Ectodermal cell (in vitro differentiated cells): ENCODE results near the gene GGA3.
A peak's percentile ranks its signal among the peaks of the same experiment; 100 is the strongest.

Experiments used
- H3K27ac ChIP-seq: 2 replicates; pipeline ENCODE4 v1.7.0; 2013; ENCODE audit warnings: mild to moderate bottlenecking, low read depth, low read length; ENCODE audit not compliant: insufficient read depth, poor library complexity, severe bottlenecking
- H3K27me3 ChIP-seq: 2 replicates; pipeline ENCODE4 v1.7.0; 2013; ENCODE audit warnings: mild to moderate bottlenecking, low read length; ENCODE audit not compliant: insufficient read depth, control insufficient read depth, poor library complexity, severe bottlenecking
- H3K36me3 ChIP-seq: one replicate; pipeline ENCODE4 v1.7.0; 2013; ENCODE audit warnings: low read length; ENCODE audit not compliant: control insufficient read depth, insufficient read depth
- H3K4me1 ChIP-seq: one replicate; pipeline ENCODE4 v1.7.0; 2013; ENCODE audit warnings: low read length; ENCODE audit not compliant: control insufficient read depth, insufficient read depth
- H3K4me3 ChIP-seq: 2 replicates; pipeline ENCODE4 v1.7.0; 2013; ENCODE audit warnings: low read depth, low read length, control low read depth; ENCODE audit not compliant: insufficient read depth
- H3K9me3 ChIP-seq: 2 replicates; pipeline ENCODE4 v1.7.0; 2013; ENCODE audit warnings: mild to moderate bottlenecking, low read length, moderate library complexity; ENCODE audit not compliant: control insufficient read depth
- WGBS, 2 experiments: methylation state at CpG; one replicate each; pipeline ENCODE4 v1.1.7; 2013; ENCODE audit warnings: missing lambda C conversion rate in 2 of 2; 5-methylcytosine and 5-hydroxymethylcytosine counted together

The GGA3 gene

DNA sequence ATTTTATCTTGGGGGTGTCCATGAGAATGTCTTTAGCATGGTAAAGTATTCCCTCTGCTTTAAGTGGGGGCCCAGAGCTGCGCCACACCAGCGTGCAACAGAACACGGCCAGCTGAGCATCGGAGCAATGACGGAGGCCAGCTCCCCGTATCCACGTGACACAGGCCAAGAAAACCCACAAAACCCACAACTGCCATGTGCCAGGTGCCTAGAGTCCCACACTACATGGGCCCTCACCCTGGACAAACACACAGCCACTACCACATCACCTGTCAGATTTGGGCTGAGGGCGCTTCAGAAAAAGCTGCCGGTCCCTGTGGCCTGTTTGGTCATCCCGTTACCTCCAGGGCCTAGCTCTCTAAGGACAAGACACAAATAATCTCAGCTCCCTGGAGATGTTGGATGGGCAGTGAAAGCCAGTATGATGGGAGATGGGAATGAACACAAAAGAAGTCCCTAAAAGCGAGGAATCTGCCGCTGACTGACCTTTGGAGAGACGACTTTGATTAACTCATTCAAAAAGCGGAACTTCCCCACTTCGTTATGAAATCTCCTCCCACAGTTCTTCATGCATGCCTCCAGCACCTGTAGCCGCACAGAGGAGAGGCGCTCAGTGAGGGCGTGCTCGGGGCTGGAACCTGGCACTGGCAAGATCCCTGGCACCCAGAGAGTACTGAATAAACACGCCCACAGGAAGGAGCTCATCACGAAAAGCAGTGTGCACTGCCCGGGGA lies 17.1 kb downstream of the GGA3 start:
- Histone ChIP-seq H3K9me3 (no peaks in the 10 kb centered on the region), H3K36me3 (peaks cover 26% of the 10 kb centered on the region), H3K4me1 (no peaks in the 10 kb centered on the region), H3K27ac (no peak overlapping the region), H3K27me3 (no peaks in the 10 kb centered on the region), H3K4me3 (no peak overlapping the region)
- WGBS, 2 experiments, result 93 to 96% methylated on average over 22 of the region's 22 CpGs

DNA sequence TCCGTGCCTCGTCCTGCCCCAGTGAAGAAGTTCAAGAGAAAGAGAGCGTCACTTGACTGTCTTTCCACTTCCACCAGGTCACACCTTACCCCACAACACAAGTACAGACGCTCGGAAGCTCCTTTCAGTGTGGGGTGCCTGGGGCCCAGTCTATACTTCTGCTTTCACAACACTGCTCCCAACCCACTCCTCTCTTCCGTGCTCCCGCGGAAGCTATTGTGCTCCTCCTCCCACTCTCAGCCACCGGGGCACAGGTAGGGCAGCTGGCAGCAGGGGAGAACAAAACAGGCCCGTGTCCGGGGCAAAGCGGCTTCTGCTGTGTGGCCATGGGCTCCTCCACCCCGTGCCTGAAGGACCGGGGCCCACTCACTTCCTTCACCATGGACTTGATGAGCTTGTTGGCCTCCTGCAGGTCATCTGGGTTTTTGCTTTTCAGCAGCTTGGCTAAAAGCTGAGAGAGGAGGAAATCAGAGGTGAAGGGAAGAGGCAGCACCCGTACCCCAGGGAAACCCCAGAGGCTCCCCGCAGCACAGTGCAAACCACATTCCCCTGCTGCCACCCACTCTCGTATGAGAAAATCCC lies 18.9 kb downstream of the GGA3 start:
- H3K4me3 ChIP-seq, result no peak overlapping the region
- no peaks in the 10 kb centered on the region for H3K9me3 ChIP-seq
- peaks cover 32% of the 10 kb centered on the region for H3K36me3 ChIP-seq
- no peaks in the 10 kb centered on the region for H3K4me1 ChIP-seq
- 95 to 98% methylated on average over 17 of the region's 17 CpGs for WGBS, 2 experiments
- H3K27ac ChIP-seq, result no peak overlapping the region
- H3K27me3 ChIP-seq, result no peaks in the 10 kb centered on the region

GRCh38 chr17:75241996-75242460 lies 19.4 kb downstream of the GGA3 start:
- Histone ChIP-seq H3K27ac (no peak overlapping the region), H3K4me3 (no peak overlapping the region), H3K9me3 (no peaks in the 10 kb centered on the region), H3K4me1 (no peaks in the 10 kb centered on the region), H3K36me3 (peaks cover 33% of the 10 kb centered on the region), H3K27me3 (no peaks in the 10 kb centered on the region)
- whole genome bisulfite sequencing, 2 experiments, result 95 to 97% methylated on average over 15 of the region's 15 CpGs

- Histone ChIP-seq H3K36me3 (peaks cover 38% of the 10 kb centered on the region), H3K9me3 (no peaks in the 10 kb centered on the region), H3K4me1 (no peaks in the 10 kb centered on the region), H3K4me3 (no peak overlapping the region), H3K27me3 (no peaks in the 10 kb centered on the region), H3K27ac (no peak overlapping the region)
- WGBS, 2 experiments, result 94 to 96% methylated on average over 9 of the region's 9 CpGs
These were observed 19.9 kb downstream of the GGA3 start for GRCh38 chr17:75241502-75241901.

DNA sequence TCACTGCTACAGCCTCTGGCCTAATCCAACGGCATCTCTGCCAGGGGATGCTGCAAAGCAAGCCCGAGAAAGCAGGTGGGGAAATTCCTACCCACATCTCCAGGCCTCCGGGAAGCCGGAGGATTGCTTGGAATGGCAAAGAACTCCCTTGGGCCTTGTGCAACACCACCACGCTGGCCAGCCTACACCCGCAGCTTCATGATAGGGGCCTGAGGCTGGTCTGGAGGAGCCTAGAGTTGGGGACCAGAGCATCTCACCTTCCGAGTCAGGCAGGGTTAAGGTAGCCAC lies 20.3 kb downstream of the GGA3 start:
- H3K27me3 ChIP-seq, result no peaks in the 10 kb centered on the region
- H3K4me1 ChIP-seq, result no peaks in the 10 kb centered on the region
- 98 to 100% methylated on average over 7 of the region's 7 CpGs for WGBS, 2 experiments
- H3K4me3 ChIP-seq, result no peak overlapping the region
- H3K36me3 ChIP-seq, result peaks cover 41% of the 10 kb centered on the region
- H3K9me3 ChIP-seq, result no peaks in the 10 kb centered on the region
- no peak overlapping the region for H3K27ac ChIP-seq

DNA sequence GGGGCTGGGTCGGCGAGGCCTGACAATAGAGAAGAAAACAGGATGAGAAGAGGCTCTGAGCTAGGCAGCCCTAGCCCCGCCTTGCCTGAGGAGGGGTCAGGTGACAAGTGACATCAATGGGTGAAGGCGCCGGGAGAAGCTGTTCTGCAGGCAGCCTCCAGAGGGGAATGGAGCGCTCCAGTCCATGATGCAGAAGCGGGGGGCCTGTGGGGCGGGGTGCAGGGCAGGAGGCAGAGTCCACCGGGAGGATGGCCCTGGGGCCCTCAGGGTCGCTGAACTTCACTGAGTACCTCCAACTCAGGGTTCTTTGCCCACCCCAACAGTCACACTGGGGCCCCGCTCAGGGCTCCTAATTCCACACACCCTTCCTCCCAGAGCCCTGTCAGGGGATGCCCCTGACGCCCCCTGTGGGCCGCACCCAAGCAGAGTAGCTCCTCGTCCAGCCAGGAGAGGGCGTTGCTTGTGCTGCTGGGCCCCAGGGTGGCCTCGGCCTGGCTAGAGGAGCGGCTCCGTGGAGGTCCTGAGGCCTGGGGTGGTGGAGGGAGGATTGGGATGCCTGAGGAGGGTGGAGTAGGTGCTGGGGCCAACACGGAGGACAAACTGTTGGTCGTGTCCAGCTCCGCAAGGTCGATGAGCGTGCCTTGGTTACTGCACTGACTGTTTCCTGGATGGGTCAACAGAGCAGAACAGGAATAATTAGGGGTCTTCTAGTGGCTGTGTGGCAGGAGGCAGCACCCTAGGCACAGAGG lies 20.8 kb downstream of the GGA3 start:
- WGBS, 2 experiments, result 67 to 71% methylated on average over 23 of the region's 23 CpGs
- Histone ChIP-seq H3K27ac (peak overlapping the region; percentile 50), H3K9me3 (no peaks in the 10 kb centered on the region), H3K4me3 (no peak overlapping the region), H3K4me1 (no peaks in the 10 kb centered on the region), H3K27me3 (no peaks in the 10 kb centered on the region), H3K36me3 (peaks cover 42% of the 10 kb centered on the region)

- Histone ChIP-seq H3K4me3 (no peak overlapping the region), H3K36me3 (peaks cover 48% of the 10 kb centered on the region), H3K4me1 (no peaks in the 10 kb centered on the region), H3K27me3 (no peaks in the 10 kb centered on the region), H3K9me3 (no peaks in the 10 kb centered on the region), H3K27ac (peak overlapping the region; percentile 50)
- WGBS, 2 experiments, result 93 to 94% methylated on average over 23 of the region's 23 CpGs
These were observed 21.5 kb downstream of the GGA3 start for GRCh38 chr17:75239778-75240393.

DNA sequence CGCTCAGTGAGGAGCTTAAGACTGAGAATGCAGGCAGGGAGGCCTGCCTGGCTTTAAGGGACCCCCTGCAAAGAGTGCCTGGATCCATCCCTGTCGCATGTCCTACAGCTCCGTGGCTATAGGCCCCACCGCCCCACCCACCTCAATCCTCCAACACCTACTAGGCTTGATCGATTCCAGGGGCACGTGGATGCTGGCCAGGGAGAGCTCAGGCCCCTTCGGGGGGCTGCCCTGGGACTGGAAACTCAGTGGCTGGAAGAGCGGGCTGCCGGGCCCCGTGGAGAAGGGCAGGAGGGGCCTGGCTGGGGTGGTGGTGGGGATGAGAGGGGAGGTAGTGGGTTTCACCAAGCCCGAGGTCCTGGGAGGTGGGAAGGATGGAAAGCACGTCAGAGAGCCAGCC lies 22.2 kb downstream of the GGA3 start:
- 94 to 96% methylated on average over 12 of the region's 12 CpGs for WGBS, 2 experiments
- H3K27ac ChIP-seq, result no peak overlapping the region
- H3K4me3 ChIP-seq, result no peak overlapping the region
- no peaks in the 10 kb centered on the region for H3K9me3 ChIP-seq
- peaks cover 55% of the 10 kb centered on the region for H3K36me3 ChIP-seq
- H3K4me1 ChIP-seq, result no peaks in the 10 kb centered on the region
- no peaks in the 10 kb centered on the region for H3K27me3 ChIP-seq

DNA sequence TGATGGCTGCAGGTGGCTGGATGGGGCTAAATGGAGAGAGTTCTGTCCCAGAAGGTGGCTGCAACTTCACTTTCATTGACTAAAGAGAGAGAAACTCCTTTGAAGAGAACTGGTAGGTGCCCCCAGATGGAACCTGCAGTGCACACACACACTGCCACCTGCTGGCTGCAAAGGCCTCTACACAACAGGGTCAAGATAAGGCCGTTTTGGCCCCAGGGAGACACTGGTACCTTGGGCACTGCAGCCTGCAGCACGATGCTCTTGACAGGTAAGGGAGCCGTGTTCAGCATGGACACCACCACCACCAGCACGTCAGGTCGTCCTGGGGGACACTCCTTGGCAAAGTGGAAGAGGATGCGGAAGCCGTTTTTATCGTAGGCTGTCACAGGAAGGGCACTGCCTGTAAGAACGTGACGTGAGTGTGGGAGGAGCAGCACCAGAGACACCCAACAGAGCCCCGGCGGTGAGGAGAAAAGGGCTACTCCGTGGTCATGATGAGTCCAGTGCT lies 22.7 kb downstream of the GGA3 start:
- no peaks in the 10 kb centered on the region for H3K27me3 ChIP-seq
- no peaks in the 10 kb centered on the region for H3K4me1 ChIP-seq
- H3K4me3 ChIP-seq, result no peak overlapping the region
- peaks cover 51% of the 10 kb centered on the region for H3K36me3 ChIP-seq
- WGBS, 2 experiments, result 81 to 83% methylated on average over 13 of the region's 13 CpGs
- no peak overlapping the region for H3K27ac ChIP-seq
- no peaks in the 10 kb centered on the region for H3K9me3 ChIP-seq

DNA sequence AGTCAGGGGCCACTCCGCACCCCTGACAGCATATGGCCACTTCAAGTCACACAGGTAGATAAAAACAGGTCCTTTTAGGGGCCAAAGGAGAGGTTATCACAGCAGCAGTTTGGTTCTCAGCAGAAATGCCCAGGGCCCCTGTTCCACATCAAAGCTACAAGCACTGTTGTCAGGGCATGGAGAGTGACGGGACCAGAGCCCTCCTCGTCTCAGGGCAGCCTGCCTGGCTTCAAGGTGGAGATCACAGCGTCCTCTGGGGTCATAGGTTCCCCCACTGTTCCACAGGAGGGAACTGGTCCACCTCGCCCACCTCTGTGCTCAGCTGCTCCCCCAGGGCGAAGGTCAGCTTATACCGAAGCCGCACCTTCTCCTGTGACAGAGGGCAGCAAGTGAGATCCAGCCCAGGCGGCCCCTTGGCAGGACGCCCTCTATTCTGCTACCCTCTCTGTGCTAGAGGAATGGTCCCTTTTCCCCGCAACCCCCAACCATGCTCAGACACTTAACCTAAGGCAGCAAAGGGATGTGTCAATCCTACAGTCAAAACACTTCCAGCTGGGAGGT lies 23.3 kb downstream of the GGA3 start:
- WGBS, 2 experiments, result 93 to 96% methylated on average over 11 of the region's 11 CpGs

More for the DNA sequence above, 23.3 kb downstream of the GGA3 start:
- H3K9me3 ChIP-seq, result no peaks in the 10 kb centered on the region
- H3K36me3 ChIP-seq, result peaks cover 47% of the 10 kb centered on the region
- no peaks in the 10 kb centered on the region for H3K4me1 ChIP-seq
- no peak overlapping the region for H3K4me3 ChIP-seq
- no peak overlapping the region for H3K27ac ChIP-seq
- no peaks in the 10 kb centered on the region for H3K27me3 ChIP-seq
